HepG2 (cell line): ENCODE measurements around the gene XPO5. TPM values are rescaled to one million over a fixed set of nuclear protein-coding genes. Genes with fewer than 3 reads are reported as not detected.
A peak's percentile ranks its signal among the peaks of the same experiment; 100 is the strongest.

Experiments used
- ARNT ChIP-seq: fragments of 450-650 bp; IDR thresholded peaks from 2 replicates; pipeline ENCODE4 v1.6.1; 2017
- ATF5 ChIP-seq: sonication (generic); formaldehyde crosslinking; IDR thresholded peaks from 2 replicates; pipeline ENCODE4 v1.4.0; 2020; ENCODE audit warnings: mild to moderate bottlenecking, low read depth, missing genetic modification reagents
- GABPB1 ChIP-seq: IDR thresholded peaks from 2 replicates; pipeline ENCODE4 v1.6.1; 2016; ENCODE audit warnings: mild to moderate bottlenecking, missing genetic modification reagents, moderate library complexity, missing compliant biosample characterization
- HES4 ChIP-seq: sonication (generic); formaldehyde crosslinking; IDR thresholded peaks from 2 replicates; pipeline ENCODE4 v1.9.0; 2021; ENCODE audit warnings: mild to moderate bottlenecking, missing genetic modification reagents, borderline replicate concordance
- JUNB ChIP-seq: sonication (generic); formaldehyde crosslinking; IDR thresholded peaks from 2 replicates; pipeline ENCODE4 v1.8.0; 2022; ENCODE audit warnings: missing genetic modification reagents, mild to moderate bottlenecking, borderline replicate concordance
- KAT7 ChIP-seq: IDR thresholded peaks from 2 replicates; pipeline ENCODE4 v1.6.1; 2018; ENCODE audit warnings: borderline replicate concordance, missing compliant biosample characterization
- MAFK ChIP-seq, 2 experiments: IDR thresholded peaks in 1 of 2; conservative IDR thresholded peaks in 1 of 2; 2 replicates each; pipeline ENCODE4 v1.6.1; 2011; ENCODE audit warnings: improper control_type of control experiment in 2 of 2, low read length in 2 of 2
- MAX ChIP-seq: IDR thresholded peaks from 2 replicates; pipeline ENCODE4 v1.6.1; 2012; ENCODE audit warnings: inconsistent platforms
- MLLT10 ChIP-seq: sonication (generic); formaldehyde crosslinking; IDR thresholded peaks from 2 replicates; pipeline ENCODE4 v1.4.0; 2020; ENCODE audit warnings: missing genetic modification reagents
- PREB ChIP-seq: sonication (generic); formaldehyde crosslinking; IDR thresholded peaks from 2 replicates; pipeline ENCODE4 v1.4.0; 2020; ENCODE audit warnings: missing genetic modification reagents
- RAD21 ChIP-seq: fragments of 450-650 bp; formaldehyde crosslinking; IDR thresholded peaks from 2 replicates; pipeline ENCODE4 v1.5.0; 2020; ENCODE audit warnings: mild to moderate bottlenecking
- RAD51 ChIP-seq: fragments of 450-650 bp; IDR thresholded peaks from 2 replicates; pipeline ENCODE4 v1.6.1; 2016; ENCODE audit warnings: borderline replicate concordance
- SP4 ChIP-seq: sonication (generic); formaldehyde crosslinking; IDR thresholded peaks from 2 replicates; pipeline ENCODE4 v1.8.1; 2023; ENCODE audit warnings: mild to moderate bottlenecking, missing genetic modification reagents
- SRSF9 ChIP-seq: fragments of 200-400 bp; formaldehyde crosslinking; IDR thresholded peaks from 2 replicates; pipeline ENCODE4 v1.6.1; 2018; ENCODE audit warnings: borderline replicate concordance, mild to moderate bottlenecking, low read depth, low read length; ENCODE audit not compliant: insufficient read depth, poor library complexity, severe bottlenecking
- THAP7 ChIP-seq: sonication (generic); formaldehyde crosslinking; IDR thresholded peaks from 2 replicates; pipeline ENCODE4 v1.8.1; 2023; ENCODE audit warnings: mild to moderate bottlenecking, missing genetic modification reagents
- THAP9 ChIP-seq: sonication (generic); formaldehyde crosslinking; IDR thresholded peaks from 2 replicates; pipeline ENCODE4; 2020; ENCODE audit warnings: missing genetic modification reagents, mild to moderate bottlenecking, borderline replicate concordance
- TRIM22 ChIP-seq: fragments of 450-650 bp; IDR thresholded peaks from 2 replicates; pipeline ENCODE4 v1.6.1; 2017
- ZNF143 ChIP-seq: sonication (generic); formaldehyde crosslinking; IDR thresholded peaks from 2 replicates; pipeline ENCODE4 v1.4.0; 2020; ENCODE audit warnings: missing genetic modification reagents
- ZNF224 ChIP-seq: sonication (generic); formaldehyde crosslinking; IDR thresholded peaks from 2 replicates; pipeline ENCODE4 v1.5.0; 2020; ENCODE audit warnings: mild to moderate bottlenecking, missing genetic modification reagents
- ZNF274 ChIP-seq: sonication (generic); formaldehyde crosslinking; IDR thresholded peaks from 2 replicates; pipeline ENCODE4 v1.5.1; 2020; ENCODE audit warnings: mild to moderate bottlenecking, missing genetic modification reagents
- ZNF670 ChIP-seq: sonication (generic); formaldehyde crosslinking; IDR thresholded peaks from 2 replicates; pipeline ENCODE4 v1.8.0; 2022; ENCODE audit warnings: mild to moderate bottlenecking, missing genetic modification reagents, borderline replicate concordance
- polyA plus RNA-seq, 8 experiments: library from polyadenylated mRNA; depleted of rRNA in 3 of 8; stranded (reverse) in 7 of 8; unstranded in 1 of 8; fragments of >200 nt; fragmentation: Illumina TruSeq in 4 of 8; extraction: Trizol in 4 of 8; gene quantifications; 2 replicates each; pipeline versions ENCODE4 v1.2.1 to v1.2.3, GENCODE V29; 2011 to 2016; ENCODE audit warnings: low read depth in 4 of 8, missing spikeins in 1 of 8, mixed read lengths in 1 of 8; ENCODE audit not compliant: insufficient read depth in 1 of 8
- total RNA-seq, 5 experiments: library from RNA; depleted of rRNA; stranded (reverse); fragments of >200 nt; fragmentation: Illumina TruSeq; extraction: Trizol; gene quantifications; 2 replicates each; pipeline ENCODE4 v1.2.3, GENCODE V29; 2016; ENCODE audit warnings: low read depth in 1 of 5

The XPO5 gene
- total and polyA plus RNA-seq, 2 of the 13 experiments (the other 11 are each of a cell fraction or from before 2014, with no cell fraction given): 52.2 to 68.0 TPM

GRCh38 chr6:43499028-43499815 lies 76.6 kb downstream of the XPO5 start (continued):
- no peak for TF ChIP-seq ARNT
- no peak for TF ChIP-seq RAD21 (CRISPR knock-in tag)
- TF ChIP-seq SRSF9: no peak
- no peak for TF ChIP-seq THAP9 (CRISPR knock-in tag)
- TF ChIP-seq ZNF274 (CRISPR knock-in tag): peak; percentile 19; the same call in 1 of the 2 replicates
- no peak for TF ChIP-seq TRIM22
- TF ChIP-seq RAD51: no peak
- TF ChIP-seq JUNB (CRISPR knock-in tag): no peak
- 0 out of 2 replicates have a peak, but pooled peaks have one; percentile 13 for TF ChIP-seq GABPB1
- TF ChIP-seq ZNF143 (CRISPR knock-in tag): no peak
- no peak for TF ChIP-seq SP4 (CRISPR knock-in tag)
- no peak for TF ChIP-seq HES4
- TF ChIP-seq MLLT10 (CRISPR knock-in tag): no peak
- TF ChIP-seq ATF5 (CRISPR knock-in tag): no peak
- TF ChIP-seq ZNF670: no peak
- TF ChIP-seq MAFK (conservative IDR thresholded peaks at IDR 0.05 in 1 of 2, IDR thresholded peaks at IDR 0.05 in 1 of 2; ENCODE audit: low read length in 2 of 2): no peak
- peak; percentile 14; the same call in 1 of the 2 replicates for TF ChIP-seq MAX
- no peak for TF ChIP-seq KAT7 (CRISPR knock-in tag)
- TF ChIP-seq PREB (CRISPR knock-in tag): no peak
- TF ChIP-seq ZNF224 (CRISPR knock-in tag): peak; percentile 70; the same call in 1 of the 2 replicates
- no peak for TF ChIP-seq THAP7 (CRISPR knock-in tag)
